Measurements from ENCODE around the gene STIM1.
"Not testable (repeated sequence)": the region's sequence is repeated elsewhere in the genome, so short reads cannot be mapped to it uniquely, and the experiment has no call there.

Gene STIM1

DNA sequence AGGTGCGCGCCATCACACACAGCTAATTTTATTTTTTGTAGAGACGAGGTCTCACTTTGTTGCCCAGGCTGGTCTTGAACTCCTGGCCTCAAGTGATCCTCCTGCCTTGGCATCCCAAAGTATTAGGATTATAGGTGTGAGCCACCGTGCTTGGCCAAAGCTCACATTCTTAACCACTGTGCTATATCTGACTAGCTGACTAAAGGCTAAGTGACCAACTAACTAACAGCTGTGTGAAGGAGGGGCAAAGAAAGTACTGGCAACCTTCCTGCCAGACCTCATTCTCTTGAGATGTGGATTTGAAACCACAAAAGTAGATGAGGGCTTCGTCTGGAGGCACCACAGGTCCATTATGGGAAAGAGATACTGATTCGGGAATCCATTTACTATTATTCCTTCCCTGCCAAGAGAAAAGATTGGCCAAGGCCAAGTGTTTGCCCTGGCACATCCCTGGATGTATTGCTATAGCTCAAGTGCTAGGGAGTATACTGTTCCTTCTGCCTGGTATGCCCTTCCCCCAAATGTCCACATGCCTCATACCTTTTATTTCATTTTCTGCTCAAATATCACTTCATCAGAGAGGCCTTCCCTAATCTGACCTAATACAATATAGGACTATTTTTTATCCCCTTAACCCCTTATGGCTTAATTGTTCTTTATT is 186.4 kb downstream of the STIM1 start:
- no peak for DNase-seq

DNA sequence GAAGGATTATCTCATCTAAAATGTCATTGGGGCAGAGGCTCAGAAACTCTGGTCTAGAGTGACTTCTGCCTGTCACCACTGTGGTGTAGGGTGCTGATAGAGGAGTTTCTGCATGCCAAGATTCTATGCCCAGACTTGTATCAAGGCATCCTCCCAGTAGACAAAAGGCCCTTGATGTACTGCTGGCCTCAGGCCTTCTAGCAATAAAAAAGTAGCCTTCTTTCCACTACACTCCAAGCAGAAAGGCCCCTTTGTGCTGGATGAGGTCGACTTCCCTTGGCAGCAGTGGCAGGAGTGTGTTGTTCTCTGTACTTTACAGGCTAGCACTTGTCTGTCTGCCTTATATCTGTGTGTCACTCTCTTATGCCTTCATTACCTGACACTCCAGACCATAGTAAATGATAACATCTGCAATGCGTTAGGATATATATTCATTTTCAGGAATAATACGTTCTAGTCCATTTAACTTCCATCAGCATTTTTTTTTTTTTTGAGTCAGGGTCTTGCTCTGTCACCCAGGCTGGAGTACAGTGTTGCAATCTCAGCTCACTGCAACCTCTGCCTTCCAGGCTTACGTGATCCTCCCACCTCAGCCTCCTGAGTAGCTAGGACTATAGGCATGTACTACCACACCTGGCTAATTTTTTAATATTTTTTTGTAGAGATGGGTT is 189.6 kb downstream of the STIM1 start:
- no peak for DNase-seq

DNA sequence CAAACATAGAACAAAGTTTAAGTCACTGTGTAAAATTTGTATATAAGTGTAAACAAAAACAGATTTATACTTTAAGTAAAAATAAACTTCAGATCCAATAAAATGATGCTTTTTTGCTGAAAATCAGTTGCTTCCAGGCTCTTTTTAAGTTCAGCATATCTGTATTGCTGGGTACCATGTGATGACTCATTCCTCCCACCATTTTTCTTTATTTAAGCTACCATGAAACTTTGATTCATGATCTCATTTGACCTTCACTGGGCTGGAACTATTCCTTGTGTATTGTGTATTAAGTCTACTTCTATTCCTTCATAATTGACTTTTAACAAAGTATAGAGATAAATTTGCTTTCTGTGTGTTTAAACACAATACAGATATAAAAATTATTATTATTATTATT is 192.9 kb downstream of the STIM1 start:
- no peak for DNase-seq

DNA sequence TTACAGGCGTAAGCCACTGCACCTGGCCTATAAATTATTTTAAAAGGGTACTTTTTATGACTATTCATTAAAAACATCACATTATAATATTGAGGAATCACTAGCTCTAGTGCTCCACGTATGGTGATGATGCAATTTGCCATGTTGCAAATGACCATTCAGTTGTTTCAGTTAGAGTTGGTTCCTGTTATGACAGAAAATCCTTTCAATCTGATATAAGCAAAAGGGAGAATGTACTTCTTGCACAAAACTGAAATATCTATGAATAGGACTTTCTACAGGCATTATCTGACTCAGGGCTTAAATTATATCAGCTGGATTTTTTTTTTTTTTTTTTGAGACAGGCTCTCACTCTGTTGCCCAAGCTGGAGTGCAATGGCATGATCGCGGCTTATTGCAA is 193.5 kb downstream of the STIM1 start:
- DNase-seq = no peak

DNA sequence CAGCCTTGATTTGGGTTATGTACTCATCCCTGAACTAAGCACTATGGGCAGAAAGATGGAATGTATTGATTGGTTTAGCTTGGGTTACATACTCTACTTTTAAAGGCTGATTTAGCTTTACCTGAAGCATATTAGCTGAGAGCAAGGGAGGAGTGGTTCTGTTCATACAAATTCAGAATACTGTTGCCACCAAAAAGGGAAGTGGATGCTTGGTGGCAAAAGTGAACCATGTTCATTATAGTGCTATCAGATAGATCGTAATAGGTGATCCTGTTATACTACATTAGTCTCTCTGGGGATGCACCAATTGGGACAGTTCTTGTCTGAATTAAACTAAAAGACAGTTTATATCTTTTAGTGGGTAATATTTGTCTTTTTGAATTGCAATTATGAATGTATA is 194.7 kb downstream of the STIM1 start:
- DNase-seq = no peak

DNA sequence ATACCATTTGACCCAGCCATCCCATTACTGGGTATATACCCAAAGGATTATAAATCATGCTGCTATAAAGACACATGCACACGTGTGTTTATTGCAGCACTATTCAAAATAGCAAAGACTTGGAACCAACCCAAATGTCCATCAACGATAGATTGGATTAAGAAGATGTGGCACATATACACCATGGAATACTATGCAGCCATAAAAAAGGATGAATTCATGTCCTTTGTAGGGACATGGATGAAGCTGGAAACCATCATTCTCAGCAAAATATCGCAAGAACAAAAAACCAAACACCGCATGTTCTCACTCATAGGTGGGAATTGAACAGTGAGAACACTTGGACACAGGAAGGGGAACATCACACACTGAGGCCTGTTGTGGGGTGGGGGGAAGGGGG is 197.7 kb downstream of the STIM1 start:
- not testable (repeated sequence) for DNase-seq

DNA sequence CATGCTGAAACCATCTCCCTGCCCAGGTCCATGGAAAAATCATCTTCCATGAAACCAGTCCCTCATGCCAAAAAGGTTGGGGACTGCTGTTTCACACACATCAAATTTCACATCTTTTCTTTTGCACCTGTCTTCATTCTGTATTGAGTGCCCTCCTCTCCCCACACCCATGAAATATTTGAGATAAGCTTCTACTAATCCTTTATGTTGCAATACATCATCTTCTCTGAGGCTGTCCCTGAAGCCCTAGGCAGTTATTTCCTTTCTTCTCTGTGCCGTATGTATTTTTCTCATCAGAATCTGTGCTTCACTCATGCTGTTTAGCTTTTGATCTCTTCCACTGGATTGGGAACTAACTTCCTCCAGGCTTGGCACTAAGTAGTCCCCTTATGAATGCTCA is 199.2 kb downstream of the STIM1 start:
- no peak for DNase-seq

DNA sequence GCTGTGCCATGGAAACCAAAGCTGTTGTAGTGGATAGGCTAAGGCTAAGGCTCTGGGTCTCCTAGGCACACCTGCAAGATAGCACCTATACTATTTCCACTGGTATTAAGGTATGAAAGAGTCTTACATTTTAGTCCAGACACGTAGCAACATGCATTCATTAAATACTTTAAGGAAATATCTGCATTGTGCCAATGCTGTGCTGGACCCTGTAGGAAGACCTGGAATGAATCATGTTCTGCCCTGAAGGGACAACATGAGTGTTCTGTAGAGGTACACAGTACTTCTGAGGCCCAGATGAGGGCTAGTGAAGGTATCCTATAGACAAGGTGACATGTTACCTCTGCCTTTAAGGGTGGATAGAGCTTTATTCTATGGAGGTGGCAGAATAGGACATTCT is 204.0 kb downstream of the STIM1 start:
- no peak for DNase-seq

DNA sequence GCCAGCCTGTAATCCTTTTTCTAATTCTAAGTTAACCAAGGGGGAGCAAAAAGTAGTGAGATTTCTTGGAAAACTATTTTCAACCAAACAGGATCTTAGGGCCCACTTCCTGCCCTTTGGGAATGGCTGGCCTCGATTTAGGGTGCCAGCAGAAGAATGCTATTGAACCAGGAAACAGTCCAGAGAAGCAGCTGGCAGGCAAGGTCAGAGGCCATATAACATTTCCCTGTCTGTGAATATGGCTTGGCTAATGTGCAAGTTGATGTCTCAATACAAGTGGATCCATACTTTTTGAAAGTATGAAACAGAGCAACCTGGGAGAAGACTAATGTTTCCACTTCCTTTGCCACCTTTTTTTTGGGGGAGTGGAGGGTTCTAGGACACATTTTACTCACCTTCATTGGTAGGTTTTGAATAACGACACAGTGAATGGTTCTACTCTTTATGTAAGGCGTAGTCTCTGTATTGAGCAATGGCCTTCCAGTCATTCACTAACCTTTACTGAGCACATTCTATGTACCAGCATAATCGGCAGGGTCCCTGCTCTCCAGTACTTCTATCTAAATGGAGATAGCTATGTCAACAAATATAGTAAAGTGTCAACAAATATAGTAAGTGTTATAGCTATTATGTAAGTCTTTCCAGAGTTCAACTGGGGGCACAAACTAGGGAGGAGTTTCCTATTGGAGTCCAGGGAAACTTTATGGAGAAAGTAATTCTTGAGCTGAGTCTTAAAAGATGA is 204.9 kb downstream of the STIM1 start:
- no peak for DNase-seq

DNA sequence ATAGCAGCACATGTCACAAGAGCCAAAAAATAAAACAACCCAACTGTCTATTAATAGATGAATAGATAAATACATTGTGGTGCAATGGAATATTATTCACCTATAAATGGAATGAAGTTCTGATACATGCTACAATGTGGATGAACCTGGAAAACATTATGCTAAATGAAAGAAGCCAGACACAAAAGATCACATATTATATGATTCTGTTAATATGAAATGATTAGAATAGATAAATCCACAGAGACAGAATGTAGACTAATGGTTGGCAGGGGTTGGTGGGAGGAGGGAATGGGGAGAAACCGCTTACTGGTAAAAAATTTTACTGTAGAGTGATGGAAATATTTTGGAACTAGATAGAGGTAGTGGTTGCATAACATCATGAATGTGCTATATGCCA is 206.2 kb downstream of the STIM1 start:
- no peak for DNase-seq

DNA sequence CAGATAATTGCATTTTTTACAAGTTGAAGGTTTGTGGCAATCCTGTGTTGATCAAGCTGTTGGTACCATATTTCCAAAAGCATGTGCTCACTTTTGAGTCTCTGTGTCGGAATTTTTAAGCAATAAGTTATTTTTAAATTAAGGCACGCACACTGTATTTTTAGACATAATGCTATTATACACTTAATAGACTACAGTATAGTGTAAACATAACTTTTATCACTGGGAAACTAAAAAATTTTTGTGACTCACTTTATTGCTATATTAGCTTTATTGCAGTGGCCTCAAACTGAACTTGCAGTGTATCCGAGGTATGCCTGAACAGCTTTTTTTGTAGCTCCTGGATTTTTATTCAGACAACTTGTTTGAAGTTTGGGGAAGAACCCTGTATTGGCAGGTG is 207.9 kb downstream of the STIM1 start:
- DNase-seq = no peak

DNA sequence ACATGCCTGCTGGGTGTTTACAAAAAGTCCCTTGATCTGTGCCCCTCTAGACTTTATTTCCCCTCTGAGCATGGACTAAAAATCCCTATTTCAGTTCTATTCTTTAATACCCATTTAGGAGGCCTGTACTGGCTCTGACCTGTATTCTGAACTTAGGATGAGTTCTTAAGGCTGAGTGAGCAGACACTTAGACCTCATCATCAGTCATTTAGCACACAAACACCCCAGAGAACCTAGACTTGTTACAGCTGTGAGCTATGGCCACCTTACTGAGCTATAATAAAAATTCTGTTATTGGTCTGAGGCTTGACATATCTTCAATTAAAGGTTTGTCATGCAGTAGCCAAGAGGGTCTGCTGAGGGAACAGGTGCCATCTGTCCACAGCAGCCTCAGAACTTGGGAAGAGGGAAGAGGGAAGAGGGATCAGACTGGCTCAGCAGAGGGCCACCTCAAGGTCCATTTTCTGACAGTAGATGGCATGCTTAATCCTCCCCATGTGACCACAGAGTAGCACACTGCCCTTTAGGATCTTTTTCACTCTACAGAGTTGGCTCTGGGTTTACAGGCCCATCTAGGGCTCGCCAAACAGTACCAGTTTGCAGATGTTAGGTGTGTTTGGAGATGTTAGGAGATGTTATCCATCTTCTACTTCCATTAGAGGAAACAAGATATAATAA is 209.0 kb downstream of the STIM1 start:
- no peak for DNase-seq

DNA sequence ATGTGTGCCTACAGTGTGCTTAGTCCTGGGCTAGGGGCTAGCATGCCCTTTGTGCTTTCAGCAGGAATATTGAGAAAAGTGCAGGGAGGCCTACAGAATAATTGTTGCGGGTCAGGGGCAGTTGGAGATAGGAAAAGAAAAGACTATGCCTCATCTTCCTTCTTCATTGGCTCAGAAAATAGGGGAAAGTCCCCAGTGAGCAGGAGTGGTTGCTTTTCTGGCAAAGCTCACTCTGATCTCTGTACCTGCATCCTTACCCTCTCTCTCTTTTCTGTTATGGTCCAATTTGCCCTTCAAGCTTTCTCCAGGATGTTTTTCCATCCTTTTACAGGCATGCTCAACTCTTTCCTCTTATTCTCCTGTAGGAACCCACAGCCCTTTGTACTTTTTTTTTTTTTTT is 209.6 kb downstream of the STIM1 start:
- no peak for DNase-seq

DNA sequence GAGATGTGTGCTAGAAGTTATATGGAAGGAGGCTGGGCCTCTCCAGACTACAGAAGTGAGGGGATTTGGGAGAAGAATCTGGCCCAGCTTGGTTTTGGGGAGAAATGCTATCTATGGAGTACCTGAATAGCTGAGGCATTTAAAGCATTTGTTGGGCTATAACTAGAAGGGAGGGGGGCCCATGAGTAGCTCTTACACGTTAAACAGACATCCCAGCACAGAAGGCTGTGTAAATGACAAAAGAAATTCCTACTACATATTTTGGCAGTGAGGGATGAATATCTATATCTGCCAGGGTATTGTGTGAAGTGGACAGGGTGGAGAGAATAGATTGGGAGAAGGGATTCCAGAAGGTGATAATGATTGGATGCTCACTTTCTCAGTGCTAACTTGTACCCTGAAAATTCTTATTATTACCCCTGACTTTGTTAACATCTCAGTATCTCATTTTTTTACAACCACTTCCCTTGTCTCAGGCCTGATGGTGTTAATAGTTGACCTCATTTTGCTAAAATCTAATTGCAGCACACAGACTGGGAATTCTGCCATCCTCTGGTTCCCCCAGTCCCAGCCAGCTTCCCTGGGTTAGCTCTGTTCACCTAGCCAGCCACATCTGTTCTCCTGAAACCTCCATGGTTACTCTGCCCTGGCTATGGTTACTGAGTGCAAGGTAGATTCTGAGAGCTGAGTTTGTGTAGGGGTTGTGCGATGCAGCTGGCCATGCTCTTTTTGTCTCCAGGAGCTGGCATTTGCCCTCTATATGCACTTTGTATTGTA is 210.3 kb downstream of the STIM1 start:
- DNase-seq = no peak

DNA sequence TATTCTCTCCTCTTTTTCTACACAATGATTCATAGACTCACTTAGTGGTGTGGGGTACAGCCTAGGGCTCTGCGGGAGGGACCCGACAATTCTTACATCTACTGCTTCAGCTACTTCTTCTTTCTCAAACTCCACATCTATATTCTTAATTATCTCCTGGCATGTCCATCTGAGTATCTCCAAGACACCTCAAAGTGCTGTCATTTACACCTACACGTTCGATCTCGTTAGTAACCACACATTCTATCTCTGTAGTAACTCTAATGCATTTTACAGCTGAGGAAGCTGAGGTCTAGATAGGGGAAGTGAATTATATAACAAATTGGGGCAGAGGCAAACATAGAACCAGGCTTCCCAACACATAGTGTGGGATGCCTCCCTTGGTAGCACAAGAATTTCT is 211.4 kb downstream of the STIM1 start:
- DNase-seq = no peak

DNA sequence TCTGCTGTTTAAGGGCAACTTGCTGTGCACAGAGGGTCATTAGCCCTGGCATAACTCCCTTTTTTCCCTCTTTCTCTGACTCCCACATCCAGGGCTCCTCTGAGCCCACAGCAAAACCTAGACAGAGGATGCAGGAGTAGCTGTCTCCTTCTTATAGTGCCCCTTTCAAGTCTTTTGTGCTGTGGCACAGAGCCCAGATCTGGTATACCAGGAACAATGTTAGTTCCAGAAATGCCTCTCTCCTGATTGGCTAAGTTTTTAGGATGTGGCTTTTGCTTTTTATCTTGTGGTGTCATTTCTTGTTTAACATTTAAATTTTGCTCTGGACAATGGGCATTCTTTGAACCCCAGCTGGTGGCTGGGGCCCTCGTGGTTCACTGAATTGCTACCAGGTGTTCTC is 213.5 kb downstream of the STIM1 start:
- DNase-seq = no peak

DNA sequence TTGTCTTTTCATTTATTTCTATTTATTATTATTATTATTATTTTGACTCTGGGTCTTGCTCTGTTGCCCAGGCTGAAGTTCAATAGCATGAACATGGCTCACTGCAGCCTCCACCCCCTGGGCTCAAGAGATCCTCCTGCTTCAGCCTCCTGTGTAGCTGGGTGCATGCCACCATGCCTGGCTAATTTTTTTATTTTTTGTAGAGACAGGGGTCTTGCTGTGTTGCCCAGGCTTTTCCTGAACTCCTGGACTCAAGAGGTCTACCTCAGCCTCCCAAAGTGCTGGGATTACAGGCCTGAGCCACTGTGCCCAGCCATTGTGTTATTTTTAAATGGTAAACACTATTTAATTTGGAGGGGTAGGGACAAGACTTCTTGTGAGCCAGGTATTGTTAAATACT is 215.9 kb downstream of the STIM1 start:
- DNase-seq = no peak

DNA sequence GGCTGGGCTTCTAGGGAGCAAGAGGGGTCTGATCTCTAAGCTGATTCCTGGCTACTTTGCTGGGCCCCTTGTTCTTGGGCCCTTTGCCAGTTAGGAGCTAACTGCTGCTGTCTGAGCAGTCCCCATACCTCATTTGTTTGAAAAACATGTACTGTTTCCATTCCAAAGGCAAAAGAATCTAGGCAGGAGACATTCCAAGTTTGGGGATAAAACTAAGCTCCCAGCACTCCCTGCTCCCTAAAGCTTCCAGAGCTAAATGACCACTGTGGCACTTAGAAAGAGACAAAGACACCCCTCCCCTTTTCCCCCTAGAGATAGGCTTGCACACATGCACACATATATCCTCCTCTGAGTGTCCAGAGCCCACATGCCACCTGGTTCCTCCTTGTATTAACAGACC is 216.4 kb downstream of the STIM1 start:
- DNase-seq = no peak

DNA sequence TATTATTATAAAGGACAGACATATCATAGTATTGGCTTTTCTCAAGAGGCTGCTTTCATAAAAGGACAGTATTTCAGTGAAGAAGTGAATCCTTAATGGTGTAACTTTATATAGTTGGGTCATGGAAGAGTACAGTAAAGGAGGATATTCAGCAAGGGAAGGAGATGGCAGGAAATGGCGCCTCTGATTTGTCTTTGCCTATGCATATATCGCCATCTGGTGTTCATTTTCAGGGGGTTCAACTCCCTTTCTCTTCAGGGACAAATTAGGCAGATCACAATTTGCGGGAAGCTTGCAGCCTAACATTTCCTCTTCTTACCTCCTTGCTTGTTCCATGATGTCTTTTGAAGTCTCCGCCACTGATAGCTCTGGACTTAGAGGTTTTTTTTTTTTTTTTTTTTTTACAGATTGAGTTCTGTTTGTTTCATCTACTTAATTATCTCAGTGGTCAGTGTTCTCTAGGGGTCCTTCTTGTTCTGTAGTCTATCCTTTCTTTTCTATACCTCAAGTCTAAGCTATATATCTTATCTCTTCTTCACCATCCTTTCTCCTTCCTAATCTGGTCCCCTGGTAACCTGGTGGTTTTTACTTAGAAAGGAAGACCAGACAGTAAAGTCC is 217.3 kb downstream of the STIM1 start:
- no peak for DNase-seq

DNA sequence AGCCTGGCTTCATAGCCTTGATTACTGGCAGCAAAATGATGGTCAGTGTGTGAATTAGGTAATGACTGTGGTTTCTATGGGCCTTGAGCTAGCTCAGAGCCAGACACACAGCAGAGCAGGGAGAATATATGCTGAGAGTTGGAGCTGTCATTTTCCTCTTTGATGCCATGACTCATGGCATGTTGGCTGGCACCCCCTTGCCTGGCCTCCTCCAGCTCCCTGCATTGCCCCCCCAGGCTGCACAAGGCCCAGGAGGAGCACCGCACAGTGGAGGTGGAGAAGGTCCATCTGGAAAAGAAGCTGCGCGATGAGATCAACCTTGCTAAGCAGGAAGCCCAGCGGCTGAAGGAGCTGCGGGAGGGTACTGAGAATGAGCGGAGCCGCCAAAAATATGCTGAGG is 218.8 kb downstream of the STIM1 start:
- no peak for DNase-seq

DNA sequence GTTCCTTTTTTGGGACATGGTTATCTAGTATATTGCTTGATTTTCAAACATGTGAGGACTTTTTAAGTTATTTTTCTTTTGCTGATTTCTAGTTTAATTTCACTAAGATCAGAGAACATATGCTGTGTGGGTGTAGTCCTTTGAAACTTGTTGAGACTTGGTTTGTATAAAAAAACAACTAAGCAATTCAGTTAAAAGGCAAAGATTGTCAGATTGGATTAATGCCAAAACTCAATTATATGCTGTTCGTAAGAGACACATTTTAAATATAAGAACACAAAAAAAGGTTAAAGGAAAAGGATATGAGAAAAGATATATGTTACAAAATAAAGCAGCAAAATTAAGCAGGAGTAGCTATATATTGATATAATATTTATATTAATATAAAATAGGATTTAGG is 221.3 kb downstream of the STIM1 start:
- DNase-seq = no peak

DNA sequence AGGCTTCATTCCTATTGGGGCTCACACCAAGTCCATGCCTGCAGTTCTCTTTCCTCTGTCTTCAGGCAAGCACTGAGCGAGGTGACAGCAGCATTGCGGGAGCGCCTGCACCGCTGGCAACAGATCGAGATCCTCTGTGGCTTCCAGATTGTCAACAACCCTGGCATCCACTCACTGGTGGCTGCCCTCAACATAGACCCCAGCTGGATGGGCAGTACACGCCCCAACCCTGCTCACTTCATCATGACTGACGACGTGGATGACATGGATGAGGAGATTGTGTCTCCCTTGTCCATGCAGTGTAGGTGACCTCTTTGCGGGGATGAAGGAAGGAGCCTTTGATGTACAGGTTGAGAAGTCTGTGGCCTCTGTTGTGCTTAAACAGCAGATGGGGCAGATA is 227.7 kb downstream of the STIM1 start:
- no peak for DNase-seq
